PFSK-1 (cell line): ENCODE measurements around the gene SMIM44.

Experiments
- POLR2AphosphoS5 ChIP-seq: IDR thresholded peaks from 2 replicates; pipeline ENCODE4 v1.6.1; 2012; ENCODE audit warnings: low read depth, mild to moderate bottlenecking, control low read depth, low read length, moderate library complexity
- TF ChIP-seq, protein P1 (sequence below), 2 experiments: IDR thresholded peaks; 2 replicates each; pipeline versions ENCODE4 v1.6.1 to v1.8.0; 2011 to 2012; ENCODE audit warnings: low read depth in 2 of 2, low read length in 2 of 2, control low read depth in 1 of 2, inconsistent platforms in 1 of 2, mild to moderate bottlenecking in 1 of 2, moderate library complexity in 1 of 2; ENCODE audit not compliant: insufficient read depth in 1 of 2

DNA sequence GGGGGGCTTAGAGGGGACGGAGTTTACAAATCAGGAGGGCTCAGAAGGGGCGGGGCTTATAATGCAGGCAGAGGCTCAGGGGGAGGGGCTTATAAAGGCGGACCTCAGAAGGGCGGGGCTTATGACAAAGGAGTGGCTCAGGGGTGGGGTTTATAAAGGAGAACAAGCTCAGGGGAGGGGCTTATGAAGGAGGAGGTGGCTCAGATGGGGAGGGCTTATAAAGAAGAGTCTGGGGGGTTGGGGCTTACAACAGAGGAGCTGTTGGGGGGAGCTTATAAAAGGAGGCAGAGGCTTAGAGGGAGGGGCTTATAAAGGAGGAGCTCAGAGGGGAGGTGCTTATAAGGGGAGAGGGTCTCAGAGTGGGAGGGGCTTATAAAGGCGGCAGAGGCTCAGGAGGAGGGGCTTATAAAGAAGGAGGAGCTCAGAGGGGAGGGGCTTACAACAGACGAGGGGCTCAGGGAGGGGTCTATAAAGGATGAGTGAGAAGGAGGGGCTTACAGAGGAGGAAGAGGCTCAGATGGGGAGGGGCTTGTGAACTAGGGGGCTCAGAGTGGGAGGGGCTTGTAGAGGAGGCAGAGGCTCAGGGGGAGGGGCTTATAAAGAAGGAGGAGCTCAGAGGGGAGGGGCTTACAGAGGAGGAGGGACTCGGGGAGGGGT lies 3.9 kb downstream of the SMIM44 start:
- TF ChIP-seq, protein P1, sequence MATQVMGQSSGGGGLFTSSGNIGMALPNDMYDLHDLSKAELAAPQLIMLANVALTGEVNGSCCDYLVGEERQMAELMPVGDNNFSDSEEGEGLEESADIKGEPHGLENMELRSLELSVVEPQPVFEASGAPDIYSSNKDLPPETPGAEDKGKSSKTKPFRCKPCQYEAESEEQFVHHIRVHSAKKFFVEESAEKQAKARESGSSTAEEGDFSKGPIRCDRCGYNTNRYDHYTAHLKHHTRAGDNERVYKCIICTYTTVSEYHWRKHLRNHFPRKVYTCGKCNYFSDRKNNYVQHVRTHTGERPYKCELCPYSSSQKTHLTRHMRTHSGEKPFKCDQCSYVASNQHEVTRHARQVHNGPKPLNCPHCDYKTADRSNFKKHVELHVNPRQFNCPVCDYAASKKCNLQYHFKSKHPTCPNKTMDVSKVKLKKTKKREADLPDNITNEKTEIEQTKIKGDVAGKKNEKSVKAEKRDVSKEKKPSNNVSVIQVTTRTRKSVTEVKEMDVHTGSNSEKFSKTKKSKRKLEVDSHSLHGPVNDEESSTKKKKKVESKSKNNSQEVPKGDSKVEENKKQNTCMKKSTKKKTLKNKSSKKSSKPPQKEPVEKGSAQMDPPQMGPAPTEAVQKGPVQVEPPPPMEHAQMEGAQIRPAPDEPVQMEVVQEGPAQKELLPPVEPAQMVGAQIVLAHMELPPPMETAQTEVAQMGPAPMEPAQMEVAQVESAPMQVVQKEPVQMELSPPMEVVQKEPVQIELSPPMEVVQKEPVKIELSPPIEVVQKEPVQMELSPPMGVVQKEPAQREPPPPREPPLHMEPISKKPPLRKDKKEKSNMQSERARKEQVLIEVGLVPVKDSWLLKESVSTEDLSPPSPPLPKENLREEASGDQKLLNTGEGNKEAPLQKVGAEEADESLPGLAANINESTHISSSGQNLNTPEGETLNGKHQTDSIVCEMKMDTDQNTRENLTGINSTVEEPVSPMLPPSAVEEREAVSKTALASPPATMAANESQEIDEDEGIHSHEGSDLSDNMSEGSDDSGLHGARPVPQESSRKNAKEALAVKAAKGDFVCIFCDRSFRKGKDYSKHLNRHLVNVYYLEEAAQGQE (IDR thresholded peaks at IDR 0.05; ENCODE audit: insufficient read depth in 1 of 2, low read depth in 2 of 2, low read length in 2 of 2): no peak
- no peak for TF ChIP-seq POLR2AphosphoS5
